RWPE2 (cell line): ENCODE measurements around the gene ATP23.
A peak's percentile ranks its signal among the peaks of the same experiment; 100 is the strongest.

ENCODE experiments used
- ATAC-seq: fragments of 200-7000 bp; cut with Tn5 transposase; 3 replicates; pipeline ENCODE4 v1.9.1; 2021; ENCODE audit warnings: low read depth
- DNase-seq: peaks from one replicate; pipeline ENCODE4 v3.0.0-alpha.2; 2020; ENCODE audit warnings: low spot score
- H3K27ac ChIP-seq: fragments of 450-650 bp; 2 replicates; pipeline ENCODE4 v1.5.1; 2017; ENCODE audit warnings: mild to moderate bottlenecking; ENCODE audit not compliant: poor library complexity, severe bottlenecking
- H3K27me3 ChIP-seq: fragments of 250-450 bp; sonication (Bioruptor Pico); 2 replicates; pipeline ENCODE4 v1.5.1; 2021; ENCODE audit warnings: mild to moderate bottlenecking, moderate library complexity; ENCODE audit not compliant: insufficient read depth, poor library complexity, severe bottlenecking
- H3K36me3 ChIP-seq: fragments of 250-450 bp; sonication (Bioruptor Pico); 2 replicates; pipeline ENCODE4 v1.5.1; 2020; ENCODE audit warnings: low read depth, mild to moderate bottlenecking, moderate library complexity
- H3K4me1 ChIP-seq: fragments of 250-450 bp; sonication (Bioruptor Pico); 2 replicates; pipeline ENCODE4 v1.5.1; 2021; ENCODE audit warnings: mild to moderate bottlenecking, moderate library complexity; ENCODE audit not compliant: insufficient read depth, poor library complexity, severe bottlenecking
- H3K4me3 ChIP-seq: fragments of 250-450 bp; sonication (Bioruptor Pico); 2 replicates; pipeline ENCODE4 v1.5.1; 2021; ENCODE audit warnings: mild to moderate bottlenecking, moderate library complexity; ENCODE audit not compliant: severe bottlenecking
- H3K9me3 ChIP-seq: fragments of 250-450 bp; sonication (Bioruptor Pico); 2 replicates; pipeline ENCODE4 v1.5.1; 2021; ENCODE audit warnings: mild to moderate bottlenecking, moderate library complexity; ENCODE audit not compliant: severe bottlenecking
- TF ChIP-seq, protein P1 (sequence below): fragments of 450-650 bp; IDR thresholded peaks from one replicate; pipeline ENCODE4 v1.5.1; 2017; ENCODE audit warnings: mild to moderate bottlenecking, moderate library complexity; ENCODE audit not compliant: poor library complexity, severe bottlenecking

The ATP23 gene

DNA sequence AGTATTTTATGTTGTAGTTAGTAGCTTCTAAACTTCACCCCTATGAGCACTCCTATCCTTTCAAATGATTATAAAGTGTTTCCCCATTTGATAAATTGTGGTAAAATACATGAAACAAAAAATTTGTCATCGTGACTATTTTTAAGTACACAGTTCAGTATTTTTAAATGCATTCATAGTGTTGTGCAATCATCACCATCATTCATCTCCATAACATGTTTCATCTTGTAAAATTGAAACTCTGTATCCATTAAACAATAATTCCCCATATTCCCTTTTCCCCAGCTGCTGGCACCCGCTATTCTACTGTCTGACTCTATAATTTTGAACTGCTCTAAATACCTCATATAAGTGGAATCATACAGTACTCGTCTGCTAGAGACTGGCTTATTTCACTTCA lies 52.5 kb downstream of the ATP23 start:
- ATAC-seq (peak; percentile 60), DNase-seq (no peak)
- H3K4me1 ChIP-seq = peaks cover 12% of the 10 kb centered on the region
- TF ChIP-seq, protein P1, sequence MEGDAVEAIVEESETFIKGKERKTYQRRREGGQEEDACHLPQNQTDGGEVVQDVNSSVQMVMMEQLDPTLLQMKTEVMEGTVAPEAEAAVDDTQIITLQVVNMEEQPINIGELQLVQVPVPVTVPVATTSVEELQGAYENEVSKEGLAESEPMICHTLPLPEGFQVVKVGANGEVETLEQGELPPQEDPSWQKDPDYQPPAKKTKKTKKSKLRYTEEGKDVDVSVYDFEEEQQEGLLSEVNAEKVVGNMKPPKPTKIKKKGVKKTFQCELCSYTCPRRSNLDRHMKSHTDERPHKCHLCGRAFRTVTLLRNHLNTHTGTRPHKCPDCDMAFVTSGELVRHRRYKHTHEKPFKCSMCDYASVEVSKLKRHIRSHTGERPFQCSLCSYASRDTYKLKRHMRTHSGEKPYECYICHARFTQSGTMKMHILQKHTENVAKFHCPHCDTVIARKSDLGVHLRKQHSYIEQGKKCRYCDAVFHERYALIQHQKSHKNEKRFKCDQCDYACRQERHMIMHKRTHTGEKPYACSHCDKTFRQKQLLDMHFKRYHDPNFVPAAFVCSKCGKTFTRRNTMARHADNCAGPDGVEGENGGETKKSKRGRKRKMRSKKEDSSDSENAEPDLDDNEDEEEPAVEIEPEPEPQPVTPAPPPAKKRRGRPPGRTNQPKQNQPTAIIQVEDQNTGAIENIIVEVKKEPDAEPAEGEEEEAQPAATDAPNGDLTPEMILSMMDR = no peak
- H3K27ac ChIP-seq = peak overlapping the region; percentile 11
- H3K36me3 ChIP-seq = no peaks in the 10 kb centered on the region
- peaks cover 4% of the 10 kb centered on the region for H3K9me3 ChIP-seq
- H3K27me3 ChIP-seq = no peaks in the 10 kb centered on the region
- H3K4me3 ChIP-seq = no peak overlapping the region

DNA sequence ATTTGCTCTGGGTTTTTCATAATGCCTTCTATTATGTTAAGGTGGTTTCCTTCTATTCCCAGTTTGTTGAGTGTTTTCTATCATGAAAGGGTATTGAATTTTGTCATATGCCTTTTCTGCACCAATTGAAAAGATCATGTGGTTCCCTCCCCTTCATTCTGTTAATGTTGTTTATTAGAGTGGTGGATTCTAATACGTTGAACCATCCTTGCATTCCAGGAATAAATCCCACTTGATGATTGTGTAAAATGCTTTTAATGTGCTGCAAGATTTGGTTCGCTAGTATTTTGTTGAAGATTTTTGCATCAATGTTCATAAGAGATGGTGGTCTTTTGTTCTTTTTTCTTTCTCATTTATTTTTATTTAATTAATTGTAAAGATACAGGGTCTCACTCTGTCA lies 55.2 kb downstream of the ATP23 start:
- Histone ChIP-seq H3K27me3 (no peaks in the 10 kb centered on the region), H3K36me3 (no peaks in the 10 kb centered on the region), H3K27ac (no peak overlapping the region), H3K9me3 (peaks cover 12% of the 10 kb centered on the region), H3K4me3 (no peak overlapping the region), H3K4me1 (peaks cover 12% of the 10 kb centered on the region)
- DNase-seq (no peak), ATAC-seq (no peak)
- TF ChIP-seq, protein P1 = no peak

DNA sequence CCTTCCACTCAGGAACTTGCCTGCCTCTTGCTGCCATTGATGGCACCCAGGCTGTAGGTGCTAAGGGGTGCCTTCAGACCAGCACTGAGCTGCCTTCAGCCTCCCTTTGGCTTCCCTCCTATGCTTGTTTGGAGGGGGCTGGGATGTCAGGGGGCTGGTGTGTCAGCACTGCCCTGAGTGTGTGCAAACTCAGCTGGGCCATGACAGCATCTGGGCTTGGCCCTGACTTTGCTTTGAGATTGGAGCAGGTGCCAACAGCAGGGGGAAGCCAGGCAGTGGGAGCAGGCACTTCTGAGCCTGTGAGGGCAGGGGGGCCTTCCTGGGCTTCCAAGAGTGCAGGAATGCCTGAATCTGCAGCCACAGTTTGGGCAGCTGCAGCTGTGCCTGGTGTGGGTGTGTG lies 56.9 kb downstream of the ATP23 start:
- Histone ChIP-seq H3K36me3 (no peaks in the 10 kb centered on the region), H3K4me1 (peaks cover 11% of the 10 kb centered on the region), H3K4me3 (no peak overlapping the region), H3K27me3 (no peaks in the 10 kb centered on the region), H3K27ac (no peak overlapping the region), H3K9me3 (peaks cover 12% of the 10 kb centered on the region)
- TF ChIP-seq, protein P1 = no peak
- ATAC-seq (no peak), DNase-seq (no peak)

DNA sequence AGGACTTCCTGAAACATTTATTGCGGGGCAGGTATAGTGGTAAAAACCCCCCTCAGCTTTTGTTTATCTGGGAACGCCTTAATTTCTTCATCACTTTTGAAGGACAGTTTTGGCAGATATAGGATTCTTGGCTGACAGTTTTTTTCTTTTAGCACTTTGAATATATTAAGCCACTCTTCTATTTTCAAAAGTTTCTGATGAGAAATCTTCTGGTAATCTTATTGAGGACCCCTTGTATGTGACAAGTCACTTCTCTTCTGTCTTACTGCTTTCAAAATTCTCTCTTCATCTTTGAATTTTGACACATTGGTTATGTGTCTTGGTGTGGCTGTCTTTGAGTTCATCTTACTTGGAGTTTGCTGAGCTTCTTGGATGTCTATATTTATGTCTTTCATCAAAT lies 59.1 kb downstream of the ATP23 start:
- no peaks in the 10 kb centered on the region for H3K4me1 ChIP-seq
- no peaks in the 10 kb centered on the region for H3K27me3 ChIP-seq
- ATAC-seq (no peak), DNase-seq (no peak)
- no peaks in the 10 kb centered on the region for H3K36me3 ChIP-seq
- TF ChIP-seq, protein P1 = no peak
- no peak overlapping the region for H3K27ac ChIP-seq
- peaks cover 11% of the 10 kb centered on the region for H3K9me3 ChIP-seq
- H3K4me3 ChIP-seq = no peak overlapping the region

DNA sequence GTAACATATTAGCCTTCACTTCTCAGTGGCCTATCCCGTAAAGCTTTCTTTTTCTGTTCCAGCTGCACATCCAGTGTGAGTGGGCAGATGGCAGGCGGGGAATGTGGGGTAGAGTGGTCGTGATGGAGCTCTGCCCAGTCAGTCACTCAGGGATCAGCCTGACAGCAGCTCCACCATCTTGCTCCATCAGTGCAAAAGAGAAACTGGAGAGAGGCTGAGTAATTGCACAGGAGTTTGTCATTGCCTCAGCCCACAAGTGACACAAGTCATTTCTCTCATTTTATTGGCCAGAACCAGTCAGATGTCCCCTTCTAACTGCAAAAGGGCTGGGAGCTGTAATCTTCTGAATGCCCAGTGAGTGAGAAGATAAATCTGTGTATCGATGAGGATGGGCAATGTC lies 66.5 kb downstream of the ATP23 start:
- H3K27ac ChIP-seq = no peak overlapping the region
- no peak overlapping the region for H3K4me3 ChIP-seq
- no peak for DNase-seq
- ATAC-seq = no peak
- H3K36me3 ChIP-seq = no peaks in the 10 kb centered on the region
- H3K9me3 ChIP-seq = no peaks in the 10 kb centered on the region
- TF ChIP-seq, protein P1 = no peak
- no peaks in the 10 kb centered on the region for H3K4me1 ChIP-seq
- H3K27me3 ChIP-seq = no peaks in the 10 kb centered on the region
